Ovary (tissue), 3 donors: ENCODE measurements around the gene GNG4.

Experiments
- CTCF ChIP-seq, 3 donors: fragments of 450-650 bp in 2 of 3; fragments of 200-600 bp in 1 of 3; IDR thresholded peaks; one replicate each; pipeline versions ENCODE4 v1.5.1 to v1.8.0; 2016 to 2022; ENCODE audit warnings: antibody characterized with exemption in 3 of 3, mild to moderate bottlenecking in 1 of 3
- EP300 ChIP-seq: sonication (generic); formaldehyde crosslinking; IDR thresholded peaks from one replicate; pipeline ENCODE4 v1.6.1; 2017; ENCODE audit warnings: antibody characterized with exemption
- POLR2A ChIP-seq: fragments of 450-650 bp; IDR thresholded peaks from one replicate; pipeline ENCODE4 v1.6.1; 2017; ENCODE audit warnings: antibody characterized with exemption, mild to moderate bottlenecking, moderate library complexity
- donor health status: DM: no; HTN: no; CAD: no.

GRCh38 chr1:235624721-235625333 lies 24.8 kb downstream of the GNG4 start:
- TF ChIP-seq EP300 = no peak
- TF ChIP-seq POLR2A = no peak
- TF ChIP-seq CTCF (IDR thresholded peaks at IDR 0.05) = no peak
